K562 (cell line): ENCODE measurements around the gene ATRAID. TPM values are rescaled to one million over a fixed set of nuclear protein-coding genes. Genes with fewer than 3 reads are reported as not detected.
A peak's percentile ranks its signal among the peaks of the same experiment; 100 is the strongest.

Source experiments
- ATAC-seq: fragments of 200-7000 bp; cut with Tn5 transposase; 3 replicates; pipeline ENCODE4 v1.9.1; 2020; ENCODE audit warnings: moderate library complexity
- BruUV-seq: library from RNA; stranded (reverse); fragments of 400-500 nt; replicated peaks from 2 replicates; lab custom pipeline; 2021; lab: Mats Ljungman, UMichigan
- CTCF ChIA-PET: fragments of 300-600 bp; formaldehyde crosslinking; extraction: SDS; loops from one replicate; lab custom pipeline; 2021; ENCODE audit warnings: low intra/inter-chr PET ratio; lab: Yijun Ruan, JAX
- POLR2A ChIA-PET: fragments of 300-600, 350-650 bp; sonication (Branson Sonifier 250); formaldehyde crosslinking; extraction: SDS; loops from one replicate; lab custom pipeline; 2021; ENCODE audit warnings: antibody characterized with exemption, inconsistent platforms; lab: Yijun Ruan, JAX
- DNase-seq, 4 experiments: peaks; one replicate each; pipeline versions ENCODE4 v3.0.0 to v3.0.0-alpha.2; 2011 to 2018; ENCODE audit warnings: low spot score in 3 of 4, mixed read lengths in 3 of 4; ENCODE audit errors: extremely low read depth in 1 of 4
- FAIRE-seq: peaks from 2 replicates; lab custom pipeline; 2011; peaks lifted over from hg19 to GRCh38; lab: Jason Lieb, UNC
- H2AFZ ChIP-seq: 2 replicates; pipeline ENCODE4 v1.6.0; 2011; ENCODE audit warnings: low read depth, low read length, control low read depth, inconsistent platforms
- H3K27ac ChIP-seq: fragments of 200-600 bp; 3 replicates; pipeline ENCODE4 v1.8.0; 2011; ENCODE audit warnings: low read depth, mild to moderate bottlenecking, control low read depth, inconsistent platforms, low read length, moderate library complexity, mixed read lengths; ENCODE audit errors: extremely low read depth
- H3K27me3 ChIP-seq, 2 experiments: fragments of 300-600 bp in 1 of 2; 2 replicates in 1 of 2; 3 replicates in 1 of 2; pipeline versions ENCODE4 v1.6.0 to v1.8.0; 2011; ENCODE audit warnings: inconsistent platforms in 2 of 2, low read length in 2 of 2, mild to moderate bottlenecking in 1 of 2, mixed read lengths in 1 of 2, moderate library complexity in 1 of 2; ENCODE audit not compliant: control insufficient read depth in 2 of 2, insufficient read depth in 2 of 2
- H3K36me3 ChIP-seq: fragments of 300-600 bp; 3 replicates; pipeline ENCODE4 v1.8.0; 2011; ENCODE audit warnings: mild to moderate bottlenecking, low read length, inconsistent platforms; ENCODE audit not compliant: control insufficient read depth, insufficient read depth
- H3K4me1 ChIP-seq, 2 experiments: fragments of 200-600 bp in 1 of 2; replicated peaks in 1 of 2; 2 replicates in 1 of 2; 3 replicates in 1 of 2; pipeline versions ENCODE4 v1.5.1 to v1.8.0; 2011; ENCODE audit warnings: inconsistent platforms in 2 of 2, low read length in 2 of 2, mild to moderate bottlenecking in 1 of 2, mixed read lengths in 1 of 2, moderate library complexity in 1 of 2; ENCODE audit not compliant: control insufficient read depth in 2 of 2, insufficient read depth in 2 of 2
- H3K4me2 ChIP-seq: 2 replicates; pipeline ENCODE4 v1.6.1; 2011; ENCODE audit warnings: low read length, control low read depth, inconsistent platforms, mixed read lengths; ENCODE audit not compliant: insufficient read depth
- H3K4me3 ChIP-seq: fragments of 200-600 bp; sonication (generic), shearing (Covaris generic); 2 replicates; pipeline ENCODE4 v1.5.1; 2016; ENCODE audit warnings: control low read depth, inconsistent platforms
- H3K79me2 ChIP-seq: fragments of 200-600 bp; 3 replicates; pipeline ENCODE4 v1.8.0; 2011; ENCODE audit warnings: low read length, inconsistent platforms; ENCODE audit not compliant: control insufficient read depth, insufficient read depth
- H3K9ac ChIP-seq, 2 experiments: 2 replicates each; pipeline versions ENCODE4 v1.6.0 to v1.6.1; 2011; ENCODE audit warnings: low read depth in 2 of 2, low read length in 2 of 2, control low read depth in 1 of 2, inconsistent platforms in 1 of 2, mild to moderate bottlenecking in 1 of 2, mixed read lengths in 1 of 2; ENCODE audit not compliant: insufficient read depth in 1 of 2
- H3K9me1 ChIP-seq: one replicate; pipeline ENCODE4 v1.6.0; 2011; ENCODE audit warnings: inconsistent platforms, mild to moderate bottlenecking, low read length, moderate library complexity; ENCODE audit not compliant: control insufficient read depth, insufficient read depth
- H3K9me3 ChIP-seq: replicated peaks from 2 replicates; pipeline ENCODE4 v1.5.1; 2011; ENCODE audit warnings: low read depth, low read length, inconsistent platforms; ENCODE audit not compliant: control insufficient read depth, insufficient read depth
- H4K20me1 ChIP-seq: replicated peaks from 2 replicates; pipeline ENCODE4 v1.6.1; 2011; ENCODE audit warnings: low read length, inconsistent platforms, mixed read lengths; ENCODE audit not compliant: control insufficient read depth, insufficient read depth
- HDAC3 ChIP-seq: fragments of 450-650 bp; IDR thresholded peaks from 2 replicates; pipeline ENCODE4 v1.6.1; 2018; ENCODE audit warnings: borderline replicate concordance, mild to moderate bottlenecking, moderate library complexity; ENCODE audit not compliant: partially characterized antibody
- MAFF ChIP-seq: IDR thresholded peaks from 2 replicates; pipeline ENCODE4 v1.6.1; 2012; ENCODE audit warnings: low read length, improper control_type of control experiment
- PML ChIP-seq: IDR thresholded peaks from 2 replicates; pipeline ENCODE4 v1.6.1; 2012; ENCODE audit warnings: low read length, inconsistent platforms
- POLR2A ChIP-seq: fragments of 450-650 bp; conservative IDR thresholded peaks from 2 replicates; pipeline ENCODE4 v1.6.1; 2016
- POLR2AphosphoS2 ChIP-seq: IDR thresholded peaks from 2 replicates; pipeline ENCODE4 v1.6.1; 2012; ENCODE audit warnings: low read length, improper control_type of control experiment
- WGBS: fragments of 100-300 bp; shearing (Covaris generic); methylation state at CpG from one replicate; pipeline ENCODE4 v1.1.6; 2016; ENCODE audit warnings: low coverage, mixed read lengths; ENCODE audit not compliant: insufficient coverage; ENCODE audit errors: missing lambda C conversion rate; 5-methylcytosine and 5-hydroxymethylcytosine counted together
- in situ Hi-C: fragments of 300-500 bp; cut with MboI; formaldehyde crosslinking; loops from 4 replicates; pipeline ENCODE4 v1.15.0; 2018; ENCODE audit warnings: inconsistent platforms, mixed read lengths
- intact Hi-C: fragments of 100-400 bp; cut with micrococcal nuclease; formaldehyde crosslinking; loops from 2 replicates; pipeline ENCODE4 v1.14.2; 2022
- polyA plus RNA-seq, 8 experiments: library from polyadenylated mRNA; depleted of rRNA in 4 of 8; stranded (reverse) in 5 of 8; unstranded in 3 of 8; fragments of >200 nt; fragmentation: Nextera tagmentation in 2 of 8; fragmentation: Illumina TruSeq in 1 of 8; extraction: Ambion mirVana in 2 of 8; extraction: Trizol in 1 of 8; gene quantifications; 2 replicates each; pipeline versions ENCODE4 v1.2.1 to v1.2.3, GENCODE V29; 2011 to 2014; ENCODE audit warnings: inconsistent platforms in 1 of 8, missing spikeins in 1 of 8
- total RNA-seq, 7 experiments: library from RNA; depleted of rRNA in 6 of 7; stranded (reverse); fragments of >200 nt in 6 of 7; fragmentation: Illumina TruSeq in 2 of 7; extraction: Trizol in 2 of 7; gene quantifications; 2 replicates each; pipeline versions ENCODE4 v1.2.1 to v1.2.3, GENCODE V29; 2011 to 2021; ENCODE audit warnings: low replicate concordance in 1 of 7

ATRAID gene
- total and polyA plus RNA-seq, 9 of the 15 experiments (the other 6 are each of a cell fraction or from before 2014, with no cell fraction given) = 70.2 to 187 (median 108) TPM

- no peak overlapping the region for H3K9ac ChIP-seq
- peaks cover 0 to 6% of the 10 kb centered on the region in 2 experiments; a peak in 1 of 5 replicates for H3K4me1 ChIP-seq
- no peak overlapping the region for H3K4me2 ChIP-seq
- H3K79me2 ChIP-seq = no peaks in the 10 kb centered on the region
- FAIRE-seq = no peak
- no peak overlapping the region for H2AFZ ChIP-seq
- intact Hi-C loops (no loop called here), in situ Hi-C loops (no loop called here)
- H3K4me3 ChIP-seq = no peak overlapping the region
- H3K27me3 ChIP-seq = no peaks in the 10 kb centered on the region
- H3K9me1 ChIP-seq = no peaks in the 10 kb centered on the region
- H4K20me1 ChIP-seq = 0 out of 2 replicates have a peak, but pooled peaks cover 4% of the 10 kb centered on the region
- DNase-seq = no peak
- no peaks in the 10 kb centered on the region for H3K9me3 ChIP-seq
- no peak overlapping the region for H3K27ac ChIP-seq
- TF ChIP-seq PML (no peak), HDAC3 (no peak)
- ChIA-PET POLR2A (interaction anchor here (0.6 to 1.1 kb wide), 4 partner anchors 12 to 501 kb away, joined by 3 to 4 read pairs (median 3); no protein-coding TSS in a partner anchor), CTCF (no interaction called here)
- WGBS = 90% methylated on average over 12 of the region's 19 CpGs
- TSS peak; percentile 29 for BruUV-seq
- no peak for ATAC-seq
- peaks cover 61% of the 10 kb centered on the region for H3K36me3 ChIP-seq
Measured at GRCh38 chr2:27243391-27244130, 31.7 kb downstream of the ATRAID start.

- Histone ChIP-seq H3K9ac (no peak overlapping the region), H3K36me3 (peaks cover 46% of the 10 kb centered on the region), H3K27ac (no peak overlapping the region), H3K4me2 (no peak overlapping the region), H3K4me3 (no peak overlapping the region), H3K27me3 (no peaks in the 10 kb centered on the region), H3K9me3 (no peaks in the 10 kb centered on the region), H3K4me1 (peaks cover 0 to 7% of the 10 kb centered on the region in 2 experiments; a peak in 2 of 5 replicates), H4K20me1 (0 out of 2 replicates have a peak, but pooled peaks cover 4% of the 10 kb centered on the region), H2AFZ (no peak overlapping the region), H3K79me2 (no peaks in the 10 kb centered on the region), H3K9me1 (no peaks in the 10 kb centered on the region)
- in situ Hi-C loops (no loop called here), intact Hi-C loops (no loop called here)
- ChIA-PET POLR2A (interaction anchor here (0.7 kb wide), 1 partner anchor 16 kb away, joined by 3 read pairs; no protein-coding TSS in a partner anchor), CTCF (no interaction called here)
- ATAC-seq (peak; percentile 16; the same call in 2 of the 3 replicates), DNase-seq (no peak), FAIRE-seq (peak; percentile 32)
- WGBS = 74% methylated on average over 10 of the region's 10 CpGs
- TSS peak; percentile 19 for BruUV-seq
- peak; percentile 26; the same call in 1 of the 2 replicates for TF ChIP-seq POLR2AphosphoS2
- TF ChIP-seq MAFF = no peak
- 0 out of 2 replicates have a peak, but pooled peaks have one; percentile 44 for TF ChIP-seq POLR2A
Measured at GRCh38 chr2:27245116-27245515, 33.3 kb downstream of the ATRAID start.
